H9 (cell line): ENCODE measurements around the gene ARMH3. TPM values are rescaled to one million over a fixed set of nuclear protein-coding genes. Genes with fewer than 3 reads are reported as not detected.

ENCODE experiments used
- DNase-seq: peaks from one replicate; pipeline ENCODE4 v3.0.0-alpha.2; 2017
- H2AFZ ChIP-seq: one replicate; pipeline ENCODE4 v1.6.1; 2013; ENCODE audit warnings: mild to moderate bottlenecking, low read length, control low read depth, moderate library complexity
- H2AK5ac ChIP-seq: 2 replicates; pipeline ENCODE4 v1.6.1; 2013; ENCODE audit warnings: low read length, control low read depth, mixed read lengths; ENCODE audit not compliant: insufficient read length
- H2BK120ac ChIP-seq: one replicate; pipeline ENCODE4 v1.6.1; 2013; ENCODE audit warnings: low read depth, mild to moderate bottlenecking, low read length, control low read depth, inconsistent platforms; ENCODE audit not compliant: poor library complexity, severe bottlenecking
- H2BK12ac ChIP-seq: 2 replicates; pipeline ENCODE4 v1.6.1; 2013; ENCODE audit warnings: low read length, control low read depth, mixed read lengths, low read depth; ENCODE audit not compliant: insufficient read length
- H2BK15ac ChIP-seq: 2 replicates; pipeline ENCODE4 v1.6.1; 2013; ENCODE audit warnings: low read depth, low read length, control low read depth
- H2BK20ac ChIP-seq: one replicate; pipeline ENCODE4 v1.6.1; 2013; ENCODE audit warnings: low read depth, mild to moderate bottlenecking, low read length, control low read depth, inconsistent platforms; ENCODE audit not compliant: poor library complexity, severe bottlenecking
- H2BK5ac ChIP-seq: 2 replicates; pipeline ENCODE4 v1.6.1; 2013; ENCODE audit warnings: low read length, control low read depth, mixed read lengths; ENCODE audit not compliant: insufficient read length
- H3K14ac ChIP-seq: 2 replicates; pipeline ENCODE4 v1.6.1; 2013; ENCODE audit warnings: low read length, control low read depth; ENCODE audit not compliant: insufficient read depth
- H3K18ac ChIP-seq: 2 replicates; pipeline ENCODE4 v1.6.1; 2013; ENCODE audit warnings: low read depth, mild to moderate bottlenecking, mixed read lengths, low read length, control low read depth; ENCODE audit not compliant: insufficient read length
- H3K23ac ChIP-seq: 2 replicates; pipeline ENCODE4 v1.6.1; 2013; ENCODE audit warnings: low read length, control low read depth, mixed read lengths, low read depth; ENCODE audit not compliant: insufficient read length
- H3K23me2 ChIP-seq: 2 replicates; pipeline ENCODE4 v1.6.1; 2013; ENCODE audit warnings: low read depth, mild to moderate bottlenecking, mixed read lengths, low read length, control low read depth; ENCODE audit not compliant: insufficient read length, poor library complexity, severe bottlenecking
- H3K27ac ChIP-seq: 2 replicates; pipeline ENCODE4 v1.5.1; 2013; ENCODE audit warnings: low read length, control low read depth, mixed read lengths, low read depth; ENCODE audit not compliant: insufficient read length
- H3K27me3 ChIP-seq: 2 replicates; pipeline ENCODE4 v1.6.1; 2013; ENCODE audit warnings: low read length, control low read depth, inconsistent platforms; ENCODE audit not compliant: insufficient read depth
- H3K4ac ChIP-seq: 2 replicates; pipeline ENCODE4 v1.6.1; 2013; ENCODE audit warnings: low read depth, mild to moderate bottlenecking, control low read depth, inconsistent platforms, low read length, moderate library complexity
- H3K4me1 ChIP-seq: 2 replicates; pipeline ENCODE4 v1.6.1; 2013; ENCODE audit warnings: low read length, control low read depth, inconsistent platforms; ENCODE audit not compliant: insufficient read depth
- H3K4me2 ChIP-seq: 2 replicates; pipeline ENCODE4 v1.6.1; 2013; ENCODE audit warnings: low read length, control low read depth, mixed read lengths; ENCODE audit not compliant: insufficient read length, insufficient read depth
- H3K56ac ChIP-seq: 2 replicates; pipeline ENCODE4 v1.6.1; 2013; ENCODE audit warnings: low read depth, mild to moderate bottlenecking, mixed read lengths, low read length, control low read depth; ENCODE audit not compliant: insufficient read length
- H3K79me1 ChIP-seq: 2 replicates; pipeline ENCODE4 v1.6.1; 2013; ENCODE audit warnings: low read depth, mild to moderate bottlenecking, moderate library complexity, low read length, control low read depth, inconsistent platforms; ENCODE audit not compliant: insufficient read depth, poor library complexity, severe bottlenecking
- H3K79me2 ChIP-seq: 2 replicates; pipeline ENCODE4 v1.6.1; 2013; ENCODE audit warnings: low read length, control low read depth, inconsistent platforms; ENCODE audit not compliant: insufficient read depth
- H3K9ac ChIP-seq: 2 replicates; pipeline ENCODE4 v1.6.1; 2013; ENCODE audit warnings: low read length, control low read depth, mixed read lengths; ENCODE audit not compliant: insufficient read length; ENCODE audit errors: extremely low read depth
- H3K9me3 ChIP-seq: one replicate; pipeline ENCODE4 v1.6.1; 2013; ENCODE audit warnings: low read depth, low read length, inconsistent platforms; ENCODE audit not compliant: control insufficient read depth
- H3T11ph ChIP-seq: one replicate; pipeline ENCODE4 v1.6.1; 2013; ENCODE audit warnings: mild to moderate bottlenecking, low read length, control low read depth, inconsistent platforms
- H4K20me1 ChIP-seq: one replicate; pipeline ENCODE4 v1.6.1; 2013; ENCODE audit not compliant: control insufficient read depth, insufficient read length, insufficient read depth
- H4K5ac ChIP-seq: 2 replicates; pipeline ENCODE4 v1.6.1; 2013; ENCODE audit warnings: low read depth, mild to moderate bottlenecking, mixed read lengths, low read length, control low read depth; ENCODE audit not compliant: insufficient read length
- H4K8ac ChIP-seq: replicated peaks from 2 replicates; pipeline ENCODE4 v1.6.1; 2013; ENCODE audit warnings: low read length, control low read depth, mixed read lengths, low read depth; ENCODE audit not compliant: insufficient read length
- H4K91ac ChIP-seq: 2 replicates; pipeline ENCODE4 v1.6.1; 2013; ENCODE audit warnings: low read depth, mild to moderate bottlenecking, moderate library complexity, mixed read lengths, low read length, control low read depth; ENCODE audit not compliant: insufficient read length
- H3K27ac Mint-ChIP-seq, 3 experiments: 2 replicates in 2 of 3; 3 replicates in 1 of 3; pipeline ENCODE4 v1.8.0; 2020 to 2021; ENCODE audit warnings: mixed read lengths in 3 of 3, mild to moderate bottlenecking in 1 of 3, moderate library complexity in 1 of 3
- H3K27me3 Mint-ChIP-seq: 2 replicates; pipeline ENCODE4 v1.8.0; 2021; ENCODE audit warnings: low read depth, mild to moderate bottlenecking, moderate library complexity, mixed read lengths
- H3K36me3 Mint-ChIP-seq, 3 experiments: 2 replicates in 2 of 3; 3 replicates in 1 of 3; pipeline ENCODE4 v1.8.0; 2020 to 2021; ENCODE audit warnings: low read depth in 3 of 3, mixed read lengths in 3 of 3; ENCODE audit not compliant: insufficient read depth in 1 of 3
- H3K4me1 Mint-ChIP-seq, 2 experiments: 2 replicates each; pipeline ENCODE4 v1.8.0; 2020; ENCODE audit warnings: mixed read lengths in 2 of 2
- H3K4me3 Mint-ChIP-seq, 2 experiments: 2 replicates in 1 of 2; 3 replicates in 1 of 2; pipeline ENCODE4 v1.8.0; 2020 to 2021; ENCODE audit warnings: mild to moderate bottlenecking in 2 of 2, mixed read lengths in 2 of 2, moderate library complexity in 1 of 2
- H3K9me3 Mint-ChIP-seq, 2 experiments: 2 replicates in 1 of 2; 3 replicates in 1 of 2; pipeline ENCODE4 v1.8.0; 2020; ENCODE audit warnings: mild to moderate bottlenecking in 2 of 2, mixed read lengths in 2 of 2, moderate library complexity in 1 of 2
- CTCF ChIP-seq: fragments of 200-600 bp; sonication (generic); conservative IDR thresholded peaks from 3 replicates; pipeline ENCODE4 v1.8.0; 2021; ENCODE audit warnings: antibody characterized with exemption, mild to moderate bottlenecking
- WGBS: extraction: QIAGEN DNeasy Blood & Tissue Kit; methylation state at CpG from one replicate; pipeline ENCODE4 v1.1.7; 2013; ENCODE audit warnings: missing lambda C conversion rate, low lambda C conversion rate, mixed read lengths; ENCODE audit not compliant: insufficient read length; ENCODE audit errors: extremely low coverage; 5-methylcytosine and 5-hydroxymethylcytosine counted together
- total RNA-seq: library from RNA; stranded (reverse); gene quantifications from 2 replicates; pipeline ENCODE4 v1.2.1, GENCODE V29; 2021

Gene ARMH3
- total RNA-seq, 1 experiment from 2014 or later = 20.4 TPM

DNA sequence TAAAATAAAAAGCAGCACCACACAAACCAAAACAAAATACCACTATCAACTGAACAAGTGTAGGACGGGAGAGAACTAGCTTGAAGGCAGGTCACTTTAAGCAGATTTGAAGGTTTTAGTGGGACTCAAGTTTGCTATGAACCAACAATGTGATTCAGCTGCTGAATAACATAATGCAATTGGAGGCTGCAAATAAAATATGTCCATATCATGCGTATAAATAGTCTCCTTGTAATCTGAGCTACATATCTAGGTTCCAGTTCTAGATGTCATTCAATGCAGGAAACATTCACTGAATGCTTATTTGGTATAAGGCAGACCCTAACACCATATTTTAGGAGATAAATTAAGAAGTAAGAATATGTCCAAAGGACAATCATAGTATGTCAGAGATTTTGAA is 130.9 kb downstream of the ARMH3 start:
- Histone ChIP-seq H2AK5ac (no peak overlapping the region), H3K14ac (no peak overlapping the region), H3K79me2 (no peaks in the 10 kb centered on the region), H4K5ac (no peak overlapping the region), H3K23ac (no peak overlapping the region), H3K18ac (no peak overlapping the region), H3K4me1 (no peaks in the 10 kb centered on the region), H4K91ac (no peak overlapping the region), H2AFZ (no peak overlapping the region), H2BK20ac (no peak overlapping the region), H2BK12ac (no peak overlapping the region), H2BK120ac (no peak overlapping the region), H3K4ac (no peak overlapping the region), H3K9me3 (no peaks in the 10 kb centered on the region), H2BK5ac (no peak overlapping the region), H3T11ph (no peak overlapping the region), H3K56ac (no peak overlapping the region), H3K4me2 (no peak overlapping the region), H3K27ac (no peak overlapping the region), H3K79me1 (no peaks in the 10 kb centered on the region), H4K8ac (no peak overlapping the region), H3K9ac (no peak overlapping the region), H3K23me2 (no peaks in the 10 kb centered on the region), H2BK15ac (no peak overlapping the region), H3K27me3 (no peaks in the 10 kb centered on the region), H4K20me1 (no peaks in the 10 kb centered on the region)
- Mint-ChIP-seq H3K36me3 (no peaks in the 10 kb centered on the region; a peak in 1 of 7 replicates), H3K9me3 (no peaks in the 10 kb centered on the region), H3K4me1 (peaks cover 2% of the 10 kb centered on the region in 2 experiments; a peak in 1 of 4 replicates), H3K27me3 (no peaks in the 10 kb centered on the region), H3K27ac (no peak overlapping the region), H3K4me3 (no peak overlapping the region)
- WGBS = no CpG with 5 or more reads among the region's 2 CpGs
- DNase-seq = no peak
- no peak for TF ChIP-seq CTCF
